GM10847 (cell line): ENCODE measurements around the gene TSPAN1.

ENCODE experiments used
- POLR2A ChIP-seq: IDR thresholded peaks from 2 replicates; pipeline ENCODE4 v1.6.1; 2011; ENCODE audit not compliant: insufficient read length; ENCODE audit errors: extremely low read depth

Gene TSPAN1

GRCh38 chr1:46220808-46221207 is 45.9 kb downstream of the TSPAN1 start:
- no peak for TF ChIP-seq POLR2A

GRCh38 chr1:46221749-46222148 is 46.9 kb downstream of the TSPAN1 start:
- no peak for TF ChIP-seq POLR2A

- TF ChIP-seq POLR2A, result no peak
Measured at GRCh38 chr1:46223472-46223943, 48.6 kb downstream of the TSPAN1 start.

- TF ChIP-seq POLR2A, result no peak
Measured at GRCh38 chr1:46224966-46225365, 50.1 kb downstream of the TSPAN1 start.
